Neuronal stem cell (in vitro differentiated cells): ENCODE data around the gene GABRG2.

Experiments
- DNase-seq: peaks from one replicate; pipeline ENCODE4 v3.0.0-alpha.2; 2013; ENCODE audit warnings: low spot score
- H2AFZ ChIP-seq: one replicate; pipeline ENCODE4 v1.6.1; 2013; ENCODE audit warnings: mild to moderate bottlenecking, low read length, inconsistent platforms
- H2AK5ac ChIP-seq: 2 replicates; pipeline ENCODE4 v1.6.1; 2013; ENCODE audit warnings: low read depth, mild to moderate bottlenecking, inconsistent platforms, low read length, moderate library complexity, mixed read lengths
- H2BK120ac ChIP-seq: 2 replicates; pipeline ENCODE4 v1.6.1; 2013; ENCODE audit warnings: low read depth, mild to moderate bottlenecking, inconsistent platforms, low read length, moderate library complexity, mixed read lengths
- H2BK12ac ChIP-seq: one replicate; pipeline ENCODE4 v1.6.1; 2013; ENCODE audit warnings: low read length, inconsistent platforms
- H2BK15ac ChIP-seq: 2 replicates; pipeline ENCODE4 v1.6.1; 2013; ENCODE audit warnings: mild to moderate bottlenecking, low read length, inconsistent platforms, mixed read lengths
- H2BK5ac ChIP-seq: one replicate; pipeline ENCODE4 v1.6.1; 2013; ENCODE audit warnings: inconsistent platforms, mild to moderate bottlenecking, low read length, moderate library complexity
- H3K14ac ChIP-seq: one replicate; pipeline ENCODE4 v1.6.1; 2013; ENCODE audit warnings: low read length, inconsistent platforms
- H3K18ac ChIP-seq: 2 replicates; pipeline ENCODE4 v1.6.1; 2013; ENCODE audit warnings: low read length, inconsistent platforms
- H3K23ac ChIP-seq: 2 replicates; pipeline ENCODE4 v1.6.1; 2013; ENCODE audit warnings: low read depth, mild to moderate bottlenecking, mixed read lengths, low read length, inconsistent platforms; ENCODE audit not compliant: poor library complexity
- H3K27ac ChIP-seq: replicated peaks from 3 replicates; pipeline ENCODE4 v1.5.1; 2013; ENCODE audit warnings: low read length, inconsistent platforms
- H3K27me3 ChIP-seq, 3 experiments: 2 replicates each; pipeline ENCODE4 v1.6.1; 2013; ENCODE audit warnings: low read length in 3 of 3, mild to moderate bottlenecking in 2 of 3, inconsistent platforms in 1 of 3, low read depth in 1 of 3, mixed read lengths in 1 of 3, moderate library complexity in 1 of 3; ENCODE audit not compliant: control insufficient read depth in 3 of 3, insufficient read depth in 3 of 3
- H3K36me3 ChIP-seq, 2 donors: replicated peaks in 1 of 2; 2 replicates each; pipeline ENCODE4 v1.6.1; 2013; ENCODE audit warnings: low read length in 2 of 2; ENCODE audit not compliant: control insufficient read depth in 2 of 2, insufficient read depth in 2 of 2
- H3K4ac ChIP-seq: 2 replicates; pipeline ENCODE4 v1.6.1; 2013; ENCODE audit warnings: inconsistent platforms, mild to moderate bottlenecking, low read length, moderate library complexity
- H3K4me1 ChIP-seq, 2 donors: 1 replicate in 1 of 2; 2 replicates in 1 of 2; pipeline ENCODE4 v1.6.1; 2013; ENCODE audit warnings: low read length in 2 of 2, low read depth in 1 of 2; ENCODE audit not compliant: control insufficient read depth in 2 of 2, insufficient read depth in 1 of 2
- H3K4me2 ChIP-seq: one replicate; pipeline ENCODE4 v1.6.1; 2013; ENCODE audit warnings: mild to moderate bottlenecking, low read length, inconsistent platforms; ENCODE audit not compliant: insufficient read depth, poor library complexity, severe bottlenecking
- H3K4me3 ChIP-seq, 2 donors: 2 replicates each; pipeline ENCODE4 v1.5.1; 2013; ENCODE audit warnings: low read length in 2 of 2, mild to moderate bottlenecking in 2 of 2, inconsistent platforms in 1 of 2, moderate library complexity in 1 of 2
- H3K79me1 ChIP-seq: one replicate; pipeline ENCODE4 v1.6.1; 2013; ENCODE audit warnings: low read depth, mild to moderate bottlenecking, inconsistent platforms, low read length, moderate library complexity
- H3K9ac ChIP-seq: one replicate; pipeline ENCODE4 v1.6.1; 2013; ENCODE audit warnings: mild to moderate bottlenecking, low read depth, low read length, inconsistent platforms; ENCODE audit not compliant: poor library complexity
- H3K9me3 ChIP-seq, 2 donors: replicated peaks in 1 of 2; 2 replicates each; pipeline versions ENCODE3 to v1.6.1; 2013; ENCODE audit warnings: low read length in 2 of 2, mild to moderate bottlenecking in 2 of 2, inconsistent platforms in 1 of 2, low read depth in 1 of 2, mixed read lengths in 1 of 2, moderate library complexity in 1 of 2; ENCODE audit not compliant: control insufficient read depth in 2 of 2, insufficient read depth in 1 of 2
- H4K8ac ChIP-seq: one replicate; pipeline ENCODE4 v1.6.1; 2013; ENCODE audit warnings: low read depth, mild to moderate bottlenecking, inconsistent platforms, low read length, moderate library complexity
- H4K91ac ChIP-seq: one replicate; pipeline ENCODE4 v1.6.1; 2013; ENCODE audit warnings: low read length, low read depth, mild to moderate bottlenecking, inconsistent platforms; ENCODE audit not compliant: poor library complexity
- WGBS, 2 donors: extraction: QIAGEN DNeasy Blood & Tissue Kit; methylation state at CpG; one replicate each; pipeline ENCODE4 v1.1.7; 2013; ENCODE audit warnings: missing lambda C conversion rate in 2 of 2, mixed read lengths in 1 of 2; ENCODE audit not compliant: insufficient read length in 2 of 2, insufficient replicate concordance in 1 of 2; ENCODE audit errors: extremely low coverage in 2 of 2; 5-methylcytosine and 5-hydroxymethylcytosine counted together

GABRG2 gene

DNA sequence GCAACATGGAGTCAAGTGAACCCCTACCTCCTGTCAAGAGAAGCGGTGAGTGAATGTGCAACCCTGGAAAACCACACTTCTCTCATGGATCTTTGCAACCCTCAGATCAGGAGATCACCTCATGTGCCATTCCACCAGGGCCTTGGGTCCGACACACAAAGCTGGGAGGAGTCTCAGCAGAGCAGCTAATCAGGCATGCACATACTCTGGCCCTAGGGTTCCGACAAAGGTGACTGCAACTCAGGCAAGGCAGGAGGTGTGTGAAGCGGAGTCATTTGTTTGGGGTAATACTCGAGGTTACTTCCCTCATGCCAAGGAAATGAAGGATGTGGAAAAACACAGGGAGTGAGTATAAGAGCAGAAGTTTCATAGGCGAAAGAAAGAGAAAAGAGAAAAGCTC, 96.1 kb downstream of the GABRG2 start:
- no peak for DNase-seq
- WGBS, 2 donors: no CpG with 5 or more reads among the region's 6 CpGs
- no peak overlapping the region for H3K9ac ChIP-seq
- no peak overlapping the region for H4K8ac ChIP-seq
- no peak overlapping the region for H2BK15ac ChIP-seq
- H3K23ac ChIP-seq: no peak overlapping the region
- no peak overlapping the region for H3K14ac ChIP-seq
- no peak overlapping the region for H3K27ac ChIP-seq
- H3K4me3 ChIP-seq: no peak overlapping the region
- no peak overlapping the region for H3K4ac ChIP-seq
- no peaks in the 10 kb centered on the region for H3K79me1 ChIP-seq
- no peak overlapping the region for H3K4me2 ChIP-seq
- H3K4me1 ChIP-seq: no peaks in the 10 kb centered on the region
- no peak overlapping the region for H4K91ac ChIP-seq
- no peaks in the 10 kb centered on the region for H3K36me3 ChIP-seq
- H3K27me3 ChIP-seq: no peaks in the 10 kb centered on the region
- H2BK120ac ChIP-seq: no peak overlapping the region
- no peak overlapping the region for H2AK5ac ChIP-seq
- H3K18ac ChIP-seq: no peak overlapping the region
- no peaks in the 10 kb centered on the region for H3K9me3 ChIP-seq
- H2BK5ac ChIP-seq: no peak overlapping the region
- no peak overlapping the region for H2AFZ ChIP-seq
- H2BK12ac ChIP-seq: no peak overlapping the region

DNA sequence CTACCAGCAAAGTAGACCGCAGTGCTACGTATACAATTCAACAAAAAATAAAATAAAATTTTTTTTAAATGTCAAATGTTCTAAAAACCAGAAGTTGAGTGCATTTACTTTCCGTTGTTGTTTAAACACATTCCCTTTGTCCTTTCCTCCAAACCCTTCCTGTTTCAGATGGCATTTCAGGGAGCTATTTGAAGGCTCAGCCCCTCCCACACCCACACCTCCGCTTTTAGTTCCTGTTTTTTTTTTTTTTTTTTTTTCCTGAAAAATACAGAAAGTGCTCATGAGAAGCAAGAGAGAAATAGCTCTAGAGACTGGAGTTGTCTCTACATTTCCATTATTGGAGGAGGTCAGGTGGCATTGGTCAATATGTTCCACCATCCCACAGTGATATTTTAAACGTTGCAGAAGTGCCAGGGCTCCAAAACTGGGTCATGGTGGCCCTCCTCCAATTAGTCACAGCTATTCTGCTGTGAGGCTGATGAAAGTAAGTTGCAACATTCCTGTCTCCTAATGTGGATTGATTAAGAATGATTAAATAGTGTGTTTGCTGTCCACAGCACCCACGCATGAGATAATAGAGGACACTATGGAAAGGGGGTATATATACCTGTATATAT, 106.9 kb downstream of the GABRG2 start:
- DNase-seq: no peak

DNA sequence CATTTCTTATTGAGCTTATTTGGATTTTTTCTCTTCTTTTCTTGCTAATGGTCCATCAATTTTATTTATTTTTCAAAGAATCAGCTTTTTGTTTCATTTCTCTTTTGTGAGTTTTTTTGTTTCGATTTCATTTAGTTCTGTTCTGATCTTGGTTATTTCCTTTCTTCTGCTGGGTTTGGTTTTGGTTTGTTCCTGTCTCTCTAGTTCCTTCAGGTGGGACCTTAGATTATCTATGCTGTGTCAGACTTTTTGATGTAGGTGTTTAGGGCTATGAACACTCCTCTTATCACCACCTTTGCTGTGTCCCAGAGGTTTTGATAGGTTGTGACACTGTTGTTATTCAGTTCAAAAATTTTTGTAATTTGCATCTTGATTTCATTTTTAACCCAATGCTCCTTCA, 119.8 kb downstream of the GABRG2 start:
- no peak for DNase-seq
- Histone ChIP-seq H3K18ac (no peak overlapping the region), H3K36me3 (no peaks in the 10 kb centered on the region), H3K9ac (no peak overlapping the region), H3K4ac (no peak overlapping the region), H3K9me3 (no peaks in the 10 kb centered on the region), H2AFZ (no peak overlapping the region), H2BK12ac (no peak overlapping the region), H4K8ac (no peak overlapping the region), H3K27ac (no peak overlapping the region), H2BK120ac (no peak overlapping the region), H3K4me3 (no peak overlapping the region), H2BK15ac (no peak overlapping the region), H3K4me2 (no peak overlapping the region), H3K4me1 (peaks cover 0 to 1% of the 10 kb centered on the region in 2 donors), H3K23ac (no peak overlapping the region), H4K91ac (no peak overlapping the region), H2AK5ac (no peak overlapping the region), H3K79me1 (no peaks in the 10 kb centered on the region), H3K14ac (no peak overlapping the region), H2BK5ac (no peak overlapping the region), H3K27me3 (no peaks in the 10 kb centered on the region)
- WGBS, 2 donors: no CpG with 5 or more reads among the region's 1 CpG

More for the DNA sequence above, 106.9 kb downstream of the GABRG2 start:
- Histone ChIP-seq H3K4me3 (no peak overlapping the region), H3K36me3 (no peaks in the 10 kb centered on the region), H2AFZ (no peak overlapping the region), H3K9ac (no peak overlapping the region), H2BK12ac (no peak overlapping the region), H3K23ac (no peak overlapping the region), H2BK15ac (no peak overlapping the region), H3K27me3 (no peaks in the 10 kb centered on the region), H4K8ac (no peak overlapping the region), H3K9me3 (no peaks in the 10 kb centered on the region), H3K4me1 (no peaks in the 10 kb centered on the region), H3K18ac (no peak overlapping the region), H3K4ac (no peak overlapping the region), H2AK5ac (no peak overlapping the region), H2BK120ac (no peak overlapping the region), H3K27ac (no peak overlapping the region), H3K79me1 (no peaks in the 10 kb centered on the region), H4K91ac (no peak overlapping the region), H2BK5ac (no peak overlapping the region), H3K14ac (no peak overlapping the region), H3K4me2 (no peak overlapping the region)
- no CpG with 5 or more reads among the region's 6 CpGs for WGBS, 2 donors

GRCh38 chr5:162189719-162190118, 122.1 kb downstream of the GABRG2 start:
- no peak overlapping the region for H3K4me2 ChIP-seq
- no peak overlapping the region for H3K27ac ChIP-seq
- H3K4me1 ChIP-seq: peaks cover 0 to 1% of the 10 kb centered on the region in 2 donors
- H3K4ac ChIP-seq: no peak overlapping the region
- no peak overlapping the region for H2BK120ac ChIP-seq
- H2BK5ac ChIP-seq: no peak overlapping the region
- no peak overlapping the region for H2BK12ac ChIP-seq
- H4K8ac ChIP-seq: no peak overlapping the region
- H3K4me3 ChIP-seq: no peak overlapping the region
- H3K23ac ChIP-seq: no peak overlapping the region
- no peak overlapping the region for H2AFZ ChIP-seq
- no peaks in the 10 kb centered on the region for H3K9me3 ChIP-seq
- H4K91ac ChIP-seq: no peak overlapping the region
- no peak overlapping the region for H3K14ac ChIP-seq
- H3K9ac ChIP-seq: no peak overlapping the region
- H3K27me3 ChIP-seq: no peaks in the 10 kb centered on the region
- no peak overlapping the region for H2BK15ac ChIP-seq
- WGBS, 2 donors: no CpG with 5 or more reads among the region's 5 CpGs
- H3K36me3 ChIP-seq: no peaks in the 10 kb centered on the region
- no peaks in the 10 kb centered on the region for H3K79me1 ChIP-seq
- H3K18ac ChIP-seq: no peak overlapping the region
- DNase-seq: no peak
- no peak overlapping the region for H2AK5ac ChIP-seq
